PFSK-1 (cell line): ENCODE measurements around the gene ADCY1.

Experiments used
- POLR2AphosphoS5 ChIP-seq: IDR thresholded peaks from 2 replicates; pipeline ENCODE4 v1.6.1; 2012; ENCODE audit warnings: low read depth, mild to moderate bottlenecking, control low read depth, low read length, moderate library complexity
- REST ChIP-seq, 2 experiments: IDR thresholded peaks; 2 replicates each; pipeline versions ENCODE4 v1.6.1 to v1.8.0; 2011 to 2012; ENCODE audit warnings: low read depth in 2 of 2, low read length in 2 of 2, control low read depth in 1 of 2, inconsistent platforms in 1 of 2, mild to moderate bottlenecking in 1 of 2, moderate library complexity in 1 of 2; ENCODE audit not compliant: insufficient read depth in 1 of 2
- SIN3A ChIP-seq: IDR thresholded peaks from 2 replicates; pipeline ENCODE4 v1.6.1; 2012; ENCODE audit warnings: mild to moderate bottlenecking, low read length, moderate library complexity, borderline replicate concordance; ENCODE audit not compliant: insufficient read depth
- TAF1 ChIP-seq: IDR thresholded peaks from 2 replicates; pipeline ENCODE4 v1.6.1; 2012; ENCODE audit warnings: low read length, control low read depth, borderline replicate concordance; ENCODE audit not compliant: insufficient read depth

GRCh38 chr7:45670717-45671116 lies 96.5 kb downstream of the ADCY1 start:
- TF ChIP-seq POLR2AphosphoS5: no peak
- no peak for TF ChIP-seq TAF1
- no peak for TF ChIP-seq REST (IDR thresholded peaks at IDR 0.05; ENCODE audit: insufficient read depth in 1 of 2, low read depth in 2 of 2, low read length in 2 of 2)
- no peak for TF ChIP-seq SIN3A
